ENCODE results near the gene TMEM121B. TPM values are rescaled to one million over a fixed set of nuclear protein-coding genes. Genes with fewer than 3 reads are reported as not detected.

TMEM121B gene
- total RNA-seq, 1 donor from 2014 or later = 0.05 TPM

DNA sequence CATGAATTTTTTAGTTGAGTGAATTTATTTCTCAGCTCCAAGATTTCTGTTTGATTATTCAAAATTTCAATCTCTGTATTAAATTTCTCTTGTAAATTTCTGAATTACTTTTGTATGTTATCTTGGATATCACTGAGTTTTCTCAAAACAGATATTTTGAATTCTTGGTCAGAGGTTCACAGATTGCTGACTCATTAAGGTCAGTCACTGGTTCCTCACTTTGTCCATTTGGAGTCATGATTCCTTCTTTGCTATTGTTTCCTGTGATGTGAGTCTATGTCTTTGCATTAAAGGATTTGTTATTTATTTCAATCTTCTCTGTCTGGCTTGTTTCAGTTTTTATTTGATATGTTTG lies 46.5 kb downstream of the TMEM121B start:
- intact Hi-C loops (cut with micrococcal nuclease) = loop anchor here (1.0 to 10.0 kb wide), 7 partner anchors 13 to 1002 kb away; partner anchors contain the start of genes BID and PEX26
- H3K9me3 Mint-ChIP-seq = no peaks in the 10 kb centered on the region
- H3K27ac Mint-ChIP-seq = no peak overlapping the region
- peaks cover 28% of the 10 kb centered on the region for H3K27me3 Mint-ChIP-seq (ENCODE audit: low read depth)
- peaks cover 23% of the 10 kb centered on the region for H3K4me1 Mint-ChIP-seq (ENCODE audit: low read depth)
- no peak overlapping the region for H3K4me3 Mint-ChIP-seq (ENCODE audit: low read depth)
- H3K36me3 Mint-ChIP-seq (ENCODE audit: low read depth) = no peaks in the 10 kb centered on the region
- no peak for DNase-seq (ENCODE audit: low spot score)

DNA sequence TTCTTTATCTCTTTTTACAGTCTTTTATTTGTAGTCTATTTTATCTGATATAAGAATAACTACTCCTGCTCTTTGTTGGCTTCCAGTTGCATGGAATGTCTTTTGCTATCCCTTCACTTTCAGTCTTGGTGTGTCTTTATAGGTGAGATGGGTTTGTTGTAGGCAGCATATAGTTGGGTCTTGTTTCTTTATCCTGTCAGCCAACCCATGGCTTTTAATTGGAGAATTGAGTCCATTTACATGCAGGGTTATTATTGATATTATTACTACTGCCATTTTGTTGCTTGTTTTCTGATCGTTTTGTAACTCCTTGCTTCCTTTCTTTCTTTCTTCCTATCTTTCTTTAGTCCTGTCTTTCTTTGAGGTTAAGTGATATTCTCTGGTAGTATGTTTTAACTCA lies 48.3 kb downstream of the TMEM121B start:
- no peaks in the 10 kb centered on the region for H3K9me3 Mint-ChIP-seq
- H3K36me3 Mint-ChIP-seq (ENCODE audit: low read depth) = no peaks in the 10 kb centered on the region
- peaks cover 31% of the 10 kb centered on the region for H3K27me3 Mint-ChIP-seq (ENCODE audit: low read depth)
- DNase-seq (ENCODE audit: low spot score) = no peak
- peaks cover 23% of the 10 kb centered on the region for H3K4me1 Mint-ChIP-seq (ENCODE audit: low read depth)
- intact Hi-C loops (cut with micrococcal nuclease) = loop anchor here (10.0 kb wide), 2 partner anchors 232 to 702 kb away; partner anchors contain the start of gene BID
- no peak overlapping the region for H3K27ac Mint-ChIP-seq
- H3K4me3 Mint-ChIP-seq (ENCODE audit: low read depth) = no peak overlapping the region

Other genes with a start within 250 kb of the TMEM121B start
- 0.07 TPM in 1 of 2 replicates, not detected in the other for gene GAB4, start 113.1 kb downstream of the TMEM121B start, total RNA-seq
- 16.8 and 17.6 TPM in 2 replicates for gene IL17RA, start 36.4 kb downstream of the TMEM121B start, total RNA-seq
- 44.3 and 44.8 TPM in 2 replicates for gene HDHD5, start 37.9 kb upstream of the TMEM121B start, total RNA-seq
- gene ADA2, start 98.1 kb upstream of the TMEM121B start, total RNA-seq = 3.9 and 4.5 TPM in 2 replicates
- not detected in 2 replicates for gene CECR2, start 248.1 kb upstream of the TMEM121B start, total RNA-seq